ENCODE results near the gene MLLT11.

MLLT11 gene

GRCh38 chr1:151060007-151060656, at the start of gene MLLT11:
Gene MLLT11 (plus strand): TSS chr1:151060397. CDS start chr1:151067225, 6,828 bp downstream.
- FAIRE-seq = no peak

DNA sequence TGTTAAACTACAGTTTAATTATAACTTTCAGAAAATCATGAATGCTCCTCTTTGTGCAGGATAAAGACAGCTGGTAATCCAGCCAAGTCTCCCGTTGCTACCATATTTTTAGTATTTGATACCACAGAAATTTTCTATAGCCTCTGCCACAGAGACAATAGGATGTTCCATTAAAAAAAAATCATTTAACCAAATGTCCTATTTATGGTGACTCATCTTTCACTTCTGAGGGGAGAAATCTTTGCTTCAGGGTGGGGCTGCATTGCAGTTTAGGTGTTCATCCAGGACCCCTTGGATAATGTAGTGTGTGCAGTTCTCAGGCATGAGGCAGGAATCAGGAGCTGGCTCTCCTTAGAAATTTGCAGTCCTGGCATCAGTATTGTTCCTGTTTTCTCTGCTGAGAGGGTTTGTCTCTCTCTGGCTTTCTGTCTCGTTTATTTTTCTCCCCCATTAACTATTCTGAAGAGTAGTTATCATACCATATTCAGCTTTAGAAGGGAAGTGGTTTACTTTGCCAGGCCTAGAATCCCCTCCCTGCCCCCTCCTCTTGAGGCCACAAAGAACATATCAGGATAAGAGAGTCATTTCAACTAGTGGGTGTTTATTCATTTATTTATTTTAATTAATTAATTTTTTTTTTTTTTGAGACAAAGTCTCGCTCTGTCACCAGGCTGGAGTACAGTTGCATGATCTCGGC, 48.9 kb upstream of the MLLT11 start:
- no peak for FAIRE-seq

- no peak for FAIRE-seq
Observed at GRCh38 chr1:151012684-151013471, 47.3 kb upstream of the MLLT11 start.

GRCh38 chr1:151013518-151013917, 46.7 kb upstream of the MLLT11 start:
- FAIRE-seq = no peak

GRCh38 chr1:151024540-151025146, 35.6 kb upstream of the MLLT11 start:
- no peak for FAIRE-seq

- no peak for FAIRE-seq
Observed at GRCh38 chr1:151026460-151026859, 33.7 kb upstream of the MLLT11 start.

GRCh38 chr1:151032164-151032563, 28.0 kb upstream of the MLLT11 start:
- FAIRE-seq = no peak

DNA sequence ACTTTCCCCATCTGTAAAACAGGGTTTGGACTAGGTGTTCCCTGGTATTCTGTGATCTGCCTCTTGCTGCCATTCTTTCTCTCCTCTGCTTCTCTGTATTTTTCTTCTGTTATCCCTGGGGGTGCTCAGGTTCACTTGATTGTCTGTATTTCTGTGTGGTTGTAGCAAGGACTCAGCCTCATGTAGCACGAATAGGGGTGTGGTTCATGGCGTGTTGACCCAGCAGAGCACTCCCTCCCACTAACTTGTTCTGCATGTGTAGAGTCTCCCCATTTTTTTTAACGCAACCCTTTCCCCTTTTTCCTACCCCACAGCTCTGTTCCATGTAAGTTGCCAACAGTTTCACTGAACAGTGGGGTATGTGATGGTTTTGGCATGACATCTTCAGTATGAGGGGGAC, 25.0 kb upstream of the MLLT11 start:
- FAIRE-seq = no peak

DNA sequence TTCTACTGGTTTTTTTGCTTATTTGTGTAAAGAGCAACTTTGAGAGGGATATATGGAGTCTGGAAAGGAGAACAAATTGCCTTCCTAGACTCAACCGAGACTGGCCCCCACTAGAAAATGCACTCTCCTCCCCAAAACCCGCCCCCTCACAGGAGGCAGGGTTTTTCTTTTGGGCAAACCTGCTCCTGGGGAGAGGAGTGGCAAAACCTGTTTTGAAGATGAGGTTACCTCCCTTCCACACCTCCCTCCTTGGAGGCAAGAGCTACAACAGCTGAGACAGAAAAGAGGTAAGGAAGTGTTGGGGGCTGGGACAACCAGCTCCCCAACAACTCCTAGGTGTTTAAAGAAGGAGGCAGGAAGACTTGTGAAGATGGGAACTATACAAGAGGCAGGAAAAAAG, 23.8 kb upstream of the MLLT11 start, which contains the start of gene BNIPL:
TSS of gene BNIPL (plus strand) at position 231 of the 400 bp plus-strand sequence. CDS start at position 371, 140 bp downstream.
- FAIRE-seq = no peak

GRCh38 chr1:151037032-151037431, 23.2 kb upstream of the MLLT11 start:
- FAIRE-seq = no peak

DNA sequence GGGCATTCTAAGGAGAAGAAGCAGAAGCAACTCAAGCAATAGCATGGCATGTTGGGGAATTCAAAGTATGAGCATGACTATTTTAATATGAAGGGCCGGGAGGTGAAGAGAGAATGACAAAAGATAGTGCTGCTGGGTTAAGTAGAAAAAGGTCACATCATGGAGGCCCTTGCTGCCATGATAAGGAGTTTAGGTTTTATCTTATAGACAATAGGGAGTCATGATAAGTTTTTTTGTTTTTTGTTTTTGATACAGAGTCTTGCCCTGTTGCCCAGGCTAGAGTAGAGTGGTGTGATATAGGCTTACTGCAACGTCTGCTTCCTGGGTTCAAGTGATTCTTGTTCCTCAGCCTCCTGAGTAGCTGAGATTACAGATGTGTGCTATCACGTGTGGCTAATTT, 20.7 kb upstream of the MLLT11 start:
- FAIRE-seq = no peak

GRCh38 chr1:151043163-151043562, 17.0 kb upstream of the MLLT11 start:
- no peak for FAIRE-seq

GRCh38 chr1:151047591-151047924, 12.6 kb upstream of the MLLT11 start, which contains the start of gene C1orf56:
Gene C1orf56 (plus strand): TSS chr1:151047751. CDS start chr1:151047848, 97 bp downstream.
- FAIRE-seq = no peak

DNA sequence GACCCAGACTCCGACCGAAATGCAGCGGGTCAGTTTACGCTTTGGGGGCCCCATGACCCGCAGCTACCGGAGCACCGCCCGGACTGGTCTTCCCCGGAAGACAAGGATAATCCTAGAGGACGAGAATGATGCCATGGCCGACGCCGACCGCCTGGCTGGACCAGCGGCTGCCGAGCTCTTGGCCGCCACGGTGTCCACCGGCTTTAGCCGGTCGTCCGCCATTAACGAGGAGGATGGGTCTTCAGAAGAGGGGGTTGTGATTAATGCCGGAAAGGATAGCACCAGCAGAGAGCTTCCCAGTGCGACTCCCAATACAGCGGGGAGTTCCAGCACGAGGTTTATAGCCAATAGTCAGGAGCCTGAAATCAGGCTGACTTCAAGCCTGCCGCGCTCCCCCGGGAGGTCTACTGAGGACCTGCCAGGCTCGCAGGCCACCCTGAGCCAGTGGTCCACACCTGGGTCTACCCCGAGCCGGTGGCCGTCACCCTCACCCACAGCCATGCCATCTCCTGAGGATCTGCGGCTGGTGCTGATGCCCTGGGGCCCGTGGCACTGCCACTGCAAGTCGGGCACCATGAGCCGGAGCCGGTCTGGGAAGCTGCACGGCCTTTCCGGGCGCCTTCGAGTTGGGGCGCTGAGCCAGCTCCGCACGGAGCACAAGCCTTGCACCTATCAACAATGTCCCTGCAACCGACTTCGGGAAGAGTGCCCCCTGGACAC, 12.1 kb upstream of the MLLT11 start:
- FAIRE-seq = no peak

DNA sequence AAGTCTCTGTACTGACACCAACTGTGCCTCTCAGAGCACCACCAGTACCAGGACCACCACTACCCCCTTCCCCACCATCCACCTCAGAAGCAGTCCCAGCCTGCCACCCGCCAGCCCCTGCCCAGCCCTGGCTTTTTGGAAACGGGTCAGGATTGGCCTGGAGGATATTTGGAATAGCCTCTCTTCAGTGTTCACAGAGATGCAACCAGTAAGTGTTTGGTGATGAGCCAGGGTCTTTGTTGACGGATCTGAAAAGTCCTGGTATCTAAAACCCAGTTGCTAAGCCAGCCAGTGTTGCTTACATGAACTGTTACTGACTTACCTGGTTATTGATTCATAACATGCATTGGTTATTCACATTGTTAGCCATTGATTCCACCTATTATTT, 11.6 kb upstream of the MLLT11 start:
- no peak for FAIRE-seq

DNA sequence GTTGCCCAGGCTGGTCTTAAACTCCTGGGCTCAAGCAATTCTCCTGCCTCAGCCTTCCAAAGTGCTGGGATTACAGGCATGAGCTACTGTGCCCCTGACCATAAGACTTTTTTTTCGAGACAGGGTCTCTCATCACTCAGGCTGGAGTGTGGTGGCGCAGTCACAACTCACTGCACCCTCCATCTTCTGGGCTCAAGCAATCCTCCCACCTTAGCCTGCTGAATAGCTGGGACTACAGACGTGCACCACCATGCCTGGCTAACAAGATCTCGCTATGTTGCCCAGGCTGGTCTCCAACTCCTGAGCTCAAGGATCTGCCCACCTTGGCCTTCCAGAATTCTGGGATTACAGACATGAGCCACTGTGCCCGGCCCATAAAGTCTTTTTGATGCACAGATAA, 10.7 kb upstream of the MLLT11 start:
- FAIRE-seq = no peak

- no peak for FAIRE-seq
Observed at GRCh38 chr1:151050051-151050688, 10.0 kb upstream of the MLLT11 start.

DNA sequence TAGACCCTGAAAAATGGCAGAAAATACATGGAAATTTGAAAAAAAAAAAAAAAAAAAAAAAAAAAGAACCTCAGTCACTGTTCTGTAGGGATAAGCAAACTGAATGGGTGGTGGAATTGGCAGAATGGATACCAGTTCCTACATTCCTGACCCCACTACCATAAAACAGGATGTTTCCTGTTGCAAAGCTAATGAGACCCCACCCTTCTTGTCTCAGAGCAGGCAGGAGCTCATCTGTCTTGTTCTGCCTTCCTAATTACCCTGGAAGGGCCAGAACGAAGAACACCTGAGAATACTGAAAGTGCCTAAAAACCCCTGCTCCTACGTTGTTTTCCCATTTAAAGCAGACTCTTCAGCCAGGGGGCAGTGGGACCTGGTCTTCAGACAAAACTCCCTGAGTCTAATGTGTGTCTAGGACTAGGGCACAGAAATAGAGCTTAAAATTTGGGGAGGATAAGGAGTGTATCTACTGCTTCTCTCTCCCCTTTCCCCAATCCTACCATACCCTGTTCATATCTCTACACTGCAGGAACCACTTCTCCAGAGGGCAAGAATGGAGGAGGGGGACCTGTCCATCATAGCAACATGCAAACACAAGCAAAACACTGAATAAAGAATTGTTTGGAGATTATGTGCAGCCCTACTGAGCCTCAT, 8.7 kb upstream of the MLLT11 start:
- no peak for FAIRE-seq

DNA sequence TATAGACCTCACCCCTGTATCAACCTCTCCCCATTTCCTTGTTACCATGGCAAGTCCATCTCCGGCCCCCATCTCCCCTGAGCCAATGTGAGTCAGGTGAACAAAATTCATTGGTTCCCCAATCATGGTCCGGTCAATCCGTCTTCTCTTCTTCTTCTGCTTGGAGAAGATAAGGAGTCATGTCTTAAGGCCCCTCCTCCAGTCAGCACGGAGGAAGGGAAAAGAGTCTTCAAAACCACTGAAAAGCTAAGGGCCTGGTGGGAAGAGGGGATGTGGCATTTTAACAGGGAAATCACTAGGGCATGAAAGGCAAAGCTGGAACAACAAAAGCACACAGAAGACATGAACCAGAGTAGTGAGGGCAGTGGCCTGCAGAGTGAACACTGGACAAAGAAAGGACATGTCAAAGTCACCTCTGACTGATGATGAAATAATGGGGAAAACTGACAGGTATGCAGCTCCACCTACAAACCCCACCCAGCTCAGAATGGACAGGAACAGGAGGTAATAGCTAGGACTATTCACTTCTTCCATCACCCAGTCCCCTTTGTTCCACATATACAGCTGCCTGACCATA, 5.1 kb upstream of the MLLT11 start:
- no peak for FAIRE-seq

- no peak for FAIRE-seq
Observed at GRCh38 chr1:151055581-151055980, 4.6 kb upstream of the MLLT11 start.

DNA sequence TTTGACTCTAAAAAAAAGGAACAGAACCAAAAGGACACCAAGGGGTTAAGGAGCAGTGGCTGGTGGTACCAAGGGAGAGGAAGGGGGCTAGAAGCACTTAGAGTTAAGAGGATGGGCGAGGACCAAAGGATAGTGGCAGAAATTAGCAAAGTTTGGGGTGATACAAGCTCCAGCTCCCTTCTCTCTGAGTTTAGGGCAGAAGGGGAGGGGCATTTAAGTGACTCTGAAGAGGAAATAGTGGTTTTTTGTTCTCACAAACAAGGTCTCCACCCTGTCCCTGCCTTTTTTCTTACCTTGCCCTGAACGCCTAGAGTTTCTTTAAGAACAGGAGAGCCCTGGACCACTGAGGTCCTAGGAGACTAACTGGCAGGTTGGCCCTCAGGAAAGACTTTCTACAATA, 4.0 kb upstream of the MLLT11 start:
- no peak for FAIRE-seq
